ENCODE data around the gene TAS1R1. TPM values are rescaled to one million over a fixed set of nuclear protein-coding genes. Genes with fewer than 3 reads are reported as not detected.
"Not testable (repeated sequence)": the region's sequence is repeated elsewhere in the genome, so short reads cannot be mapped to it uniquely, and the experiment has no call there.

The TAS1R1 gene
- polyA plus RNA-seq, 4 donors = 0.05 to 0.11 (median 0.10) TPM; not detected in 1

- peak in 2 of 4 donors; percentile 48 to 59 for DNase-seq (ENCODE audit: low read depth in 4 of 4, low spot score in 2 of 4)
Measured at GRCh38 chr1:6519935-6520671, 35.0 kb upstream of the TAS1R1 start.

GRCh38 chr1:6521536-6521935, 33.6 kb upstream of the TAS1R1 start:
- DNase-seq (ENCODE audit: low read depth in 4 of 4, low spot score in 2 of 4) = no peak

GRCh38 chr1:6523566-6523965, 31.5 kb upstream of the TAS1R1 start:
- no peak for DNase-seq (ENCODE audit: low read depth in 4 of 4, low spot score in 2 of 4)

GRCh38 chr1:6526316-6526715, 28.8 kb upstream of the TAS1R1 start:
- DNase-seq (ENCODE audit: low read depth in 4 of 4, low spot score in 2 of 4) = no peak

GRCh38 chr1:6528492-6528891, 26.6 kb upstream of the TAS1R1 start:
- no peak for DNase-seq (ENCODE audit: low read depth in 4 of 4, low spot score in 2 of 4)

GRCh38 chr1:6530504-6531160, 24.5 kb upstream of the TAS1R1 start:
- no peak for DNase-seq (ENCODE audit: low read depth in 4 of 4, low spot score in 2 of 4)

GRCh38 chr1:6531996-6532395, 23.1 kb upstream of the TAS1R1 start:
- DNase-seq (ENCODE audit: low read depth in 4 of 4, low spot score in 2 of 4) = no peak

- no peak for DNase-seq (ENCODE audit: low read depth in 4 of 4, low spot score in 2 of 4)
Measured at GRCh38 chr1:6534248-6534822, 20.8 kb upstream of the TAS1R1 start.

GRCh38 chr1:6535214-6535613, 19.9 kb upstream of the TAS1R1 start:
- DNase-seq (ENCODE audit: low read depth in 4 of 4, low spot score in 2 of 4) = no peak

GRCh38 chr1:6536291-6536690, 18.8 kb upstream of the TAS1R1 start:
- no peak for DNase-seq (ENCODE audit: low read depth in 4 of 4, low spot score in 2 of 4)

GRCh38 chr1:6538956-6539355, 16.2 kb upstream of the TAS1R1 start:
- DNase-seq (ENCODE audit: low read depth in 4 of 4, low spot score in 2 of 4) = no peak

- no peak for DNase-seq (ENCODE audit: low read depth in 4 of 4, low spot score in 2 of 4)
Measured at GRCh38 chr1:6544831-6545230, 10.3 kb upstream of the TAS1R1 start.

GRCh38 chr1:6545276-6546112, 9.6 kb upstream of the TAS1R1 start:
- no peak for DNase-seq (ENCODE audit: low read depth in 4 of 4, low spot score in 2 of 4)

GRCh38 chr1:6546326-6546725, 8.8 kb upstream of the TAS1R1 start:
- DNase-seq (ENCODE audit: low read depth in 4 of 4, low spot score in 2 of 4) = no peak

- no peak for DNase-seq (ENCODE audit: low read depth in 4 of 4, low spot score in 2 of 4)
Measured at GRCh38 chr1:6547301-6547700, 7.8 kb upstream of the TAS1R1 start.

GRCh38 chr1:6554031-6554906, 838 bp upstream of the TAS1R1 start, which contains the start of gene NOL9:
Gene NOL9 (minus strand): TSS chr1:6554513. CDS start chr1:6554502, 11 bp downstream.
- peak; percentile 77 to 91 (median 86) for DNase-seq (ENCODE audit: low read depth in 4 of 4, low spot score in 2 of 4)

GRCh38 chr1:6557597-6557996, 2.5 kb downstream of the TAS1R1 start:
- no peak for DNase-seq (ENCODE audit: low read depth in 4 of 4, low spot score in 2 of 4)

- DNase-seq (ENCODE audit: low read depth in 4 of 4, low spot score in 2 of 4) = not testable (repeated sequence)
Measured at GRCh38 chr1:6559161-6559560, 4.1 kb downstream of the TAS1R1 start.

- no peak for DNase-seq (ENCODE audit: low read depth in 4 of 4, low spot score in 2 of 4)
Measured at GRCh38 chr1:6560267-6560666, 5.2 kb downstream of the TAS1R1 start.

- DNase-seq (ENCODE audit: low read depth in 4 of 4, low spot score in 2 of 4) = no peak
Measured at GRCh38 chr1:6569033-6569432, 13.9 kb downstream of the TAS1R1 start.

Measured in left renal cortex interstitium (tissue), 4 donors.